Mesothelial cell of epicardium (in vitro differentiated cells): ENCODE measurements around the gene P2RX2. TPM values are rescaled to one million over a fixed set of nuclear protein-coding genes. Genes with fewer than 3 reads are reported as not detected.

ENCODE experiments used
- DNase-seq, 2 experiments: peaks; one replicate each; pipeline ENCODE4 v3.0.0; 2021; ENCODE audit warnings: low spot score in 2 of 2; ENCODE audit not compliant: unreplicated experiment in 2 of 2
- H3K27ac Mint-ChIP-seq: 2 replicates; pipeline ENCODE4 v1.8.0; 2021; ENCODE audit warnings: mixed read lengths
- H3K27me3 Mint-ChIP-seq: 2 replicates; pipeline ENCODE4 v1.8.0; 2021; ENCODE audit warnings: low read depth, mixed read lengths
- H3K36me3 Mint-ChIP-seq: 2 replicates; pipeline ENCODE4 v1.8.0; 2021; ENCODE audit warnings: mixed read lengths
- H3K4me1 Mint-ChIP-seq: 2 replicates; pipeline ENCODE4 v1.8.0; 2021; ENCODE audit warnings: mixed read lengths
- H3K4me3 Mint-ChIP-seq: 2 replicates; pipeline ENCODE4 v1.8.0; 2021; ENCODE audit warnings: mild to moderate bottlenecking, moderate library complexity, mixed read lengths
- H3K9me3 Mint-ChIP-seq: 2 replicates; pipeline ENCODE4 v1.8.0; 2021; ENCODE audit warnings: mixed read lengths
- total RNA-seq: library from RNA; stranded (reverse); gene quantifications from 3 replicates; pipeline ENCODE4 v1.2.1, GENCODE V29; 2021
- TF ChIP-seq, protein P1 (sequence below): fragments of 200-600 bp; sonication (generic); IDR thresholded peaks from one replicate; pipeline ENCODE4 v1.5.0; 2021; ENCODE audit warnings: antibody characterized with exemption; ENCODE audit not compliant: unreplicated experiment

Gene P2RX2
- total RNA-seq, 1 donor from 2014 or later = 7.3 TPM

- Mint-ChIP-seq H3K27ac (no peak overlapping the region), H3K4me1 (peaks cover 4% of the 10 kb centered on the region), H3K27me3 (peaks cover 38% of the 10 kb centered on the region), H3K4me3 (no peak overlapping the region), H3K9me3 (no peaks in the 10 kb centered on the region), H3K36me3 (peaks cover 22% of the 10 kb centered on the region)
- TF ChIP-seq, protein P1, sequence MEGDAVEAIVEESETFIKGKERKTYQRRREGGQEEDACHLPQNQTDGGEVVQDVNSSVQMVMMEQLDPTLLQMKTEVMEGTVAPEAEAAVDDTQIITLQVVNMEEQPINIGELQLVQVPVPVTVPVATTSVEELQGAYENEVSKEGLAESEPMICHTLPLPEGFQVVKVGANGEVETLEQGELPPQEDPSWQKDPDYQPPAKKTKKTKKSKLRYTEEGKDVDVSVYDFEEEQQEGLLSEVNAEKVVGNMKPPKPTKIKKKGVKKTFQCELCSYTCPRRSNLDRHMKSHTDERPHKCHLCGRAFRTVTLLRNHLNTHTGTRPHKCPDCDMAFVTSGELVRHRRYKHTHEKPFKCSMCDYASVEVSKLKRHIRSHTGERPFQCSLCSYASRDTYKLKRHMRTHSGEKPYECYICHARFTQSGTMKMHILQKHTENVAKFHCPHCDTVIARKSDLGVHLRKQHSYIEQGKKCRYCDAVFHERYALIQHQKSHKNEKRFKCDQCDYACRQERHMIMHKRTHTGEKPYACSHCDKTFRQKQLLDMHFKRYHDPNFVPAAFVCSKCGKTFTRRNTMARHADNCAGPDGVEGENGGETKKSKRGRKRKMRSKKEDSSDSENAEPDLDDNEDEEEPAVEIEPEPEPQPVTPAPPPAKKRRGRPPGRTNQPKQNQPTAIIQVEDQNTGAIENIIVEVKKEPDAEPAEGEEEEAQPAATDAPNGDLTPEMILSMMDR = no peak
- DNase-seq = no peak
Measured at GRCh38 chr12:132580701-132581292, 37.8 kb upstream of the P2RX2 start.

- Mint-ChIP-seq H3K4me1 (peaks cover 4% of the 10 kb centered on the region), H3K36me3 (peaks cover 22% of the 10 kb centered on the region), H3K27me3 (peaks cover 46% of the 10 kb centered on the region), H3K4me3 (no peak overlapping the region), H3K27ac (no peak overlapping the region), H3K9me3 (no peaks in the 10 kb centered on the region)
- no peak for DNase-seq
- TF ChIP-seq, protein P1 = no peak
Measured at GRCh38 chr12:132581348-132582057, 37.1 kb upstream of the P2RX2 start.

DNA sequence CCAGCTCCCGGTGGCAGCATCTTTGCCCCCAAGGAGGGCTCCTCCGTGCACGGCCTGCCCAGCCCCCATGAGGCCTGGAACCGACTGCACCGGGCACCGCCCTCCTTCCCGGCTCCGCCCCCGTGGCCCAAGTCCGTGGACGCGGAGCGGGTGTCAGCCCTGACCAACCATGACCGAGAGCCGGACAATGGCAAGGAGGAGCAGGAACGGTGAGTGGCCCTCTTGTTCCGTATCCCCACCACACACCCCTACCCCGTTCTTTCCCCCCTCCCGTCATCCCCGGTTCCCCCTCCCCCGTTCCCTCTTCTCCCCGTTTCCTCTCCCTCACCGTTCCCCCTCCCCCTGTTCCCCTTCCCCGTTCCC, 36.5 kb upstream of the P2RX2 start:
- Mint-ChIP-seq H3K4me3 (peak overlapping the region; percentile 28), H3K36me3 (peaks cover 22% of the 10 kb centered on the region), H3K27me3 (peaks cover 47% of the 10 kb centered on the region), H3K27ac (no peak overlapping the region), H3K9me3 (no peaks in the 10 kb centered on the region), H3K4me1 (peaks cover 4% of the 10 kb centered on the region)
- no peak for DNase-seq
- TF ChIP-seq, protein P1 = no peak

DNA sequence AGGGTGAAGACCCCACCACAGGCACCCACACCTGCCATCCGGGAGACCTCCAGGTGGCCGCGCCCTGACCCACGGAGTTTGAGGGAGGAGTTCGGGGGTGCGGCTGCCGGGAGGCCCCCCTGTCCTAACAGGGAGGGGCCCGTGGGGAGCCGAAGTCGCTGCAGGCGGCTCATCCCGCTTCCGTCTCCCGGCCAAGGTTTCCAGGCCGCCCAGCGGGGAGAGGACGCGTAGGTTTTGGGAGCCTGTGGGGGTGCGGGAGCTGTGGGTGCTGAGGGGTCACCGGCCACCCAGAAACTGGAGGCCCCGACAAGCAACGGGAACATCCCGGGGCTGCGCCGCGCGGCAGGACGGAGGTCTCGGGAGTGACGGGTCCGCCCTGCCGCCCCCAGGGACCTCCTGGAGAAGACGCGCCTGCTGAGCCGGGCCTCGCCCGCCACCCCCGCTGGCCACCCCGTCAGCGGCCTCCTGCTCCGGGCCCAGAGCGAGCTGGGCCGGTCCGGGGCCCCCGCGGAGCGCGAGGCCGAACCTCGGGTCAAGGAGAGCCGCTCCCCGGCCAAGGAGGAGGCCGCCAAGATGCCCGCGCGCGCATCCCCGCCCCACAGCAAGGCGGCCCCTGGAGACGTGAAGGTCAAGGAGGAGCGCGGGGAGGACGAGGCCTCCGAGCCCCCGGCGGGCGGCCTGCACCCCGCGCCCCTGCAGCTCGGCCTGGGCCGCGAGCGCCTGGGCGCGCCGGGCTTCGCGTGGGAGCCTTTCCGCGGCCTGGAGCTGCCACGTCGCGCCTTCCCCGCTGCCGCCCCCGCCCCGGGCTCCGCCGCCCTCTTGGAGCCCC, 35.8 kb upstream of the P2RX2 start:
- TF ChIP-seq, protein P1 = no peak
- Mint-ChIP-seq H3K4me1 (peaks cover 4% of the 10 kb centered on the region), H3K27ac (no peak overlapping the region), H3K9me3 (no peaks in the 10 kb centered on the region), H3K4me3 (peak overlapping the region; percentile 8), H3K27me3 (peaks cover 53% of the 10 kb centered on the region), H3K36me3 (peaks cover 21% of the 10 kb centered on the region)
- no peak for DNase-seq

DNA sequence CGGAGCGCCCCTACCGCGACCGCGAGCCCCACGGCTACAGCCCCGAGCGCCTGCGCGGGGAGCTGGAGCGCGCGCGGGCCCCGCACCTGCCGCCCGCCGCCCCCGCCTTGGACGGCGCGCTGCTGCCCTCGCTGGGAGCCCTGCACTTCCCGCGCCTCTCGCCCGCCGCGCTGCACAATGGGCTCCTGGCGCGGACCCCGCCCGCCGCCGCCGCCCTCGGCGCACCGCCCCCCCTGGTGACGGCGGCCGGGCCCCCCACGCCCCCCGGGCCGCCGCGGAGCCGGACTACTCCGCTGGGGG, 35.2 kb upstream of the P2RX2 start:
- peaks cover 56% of the 10 kb centered on the region for H3K27me3 Mint-ChIP-seq
- no peak overlapping the region for H3K27ac Mint-ChIP-seq
- no peak for DNase-seq
- H3K36me3 Mint-ChIP-seq = peaks cover 18% of the 10 kb centered on the region
- peaks cover 4% of the 10 kb centered on the region for H3K4me1 Mint-ChIP-seq
- no peaks in the 10 kb centered on the region for H3K9me3 Mint-ChIP-seq
- H3K4me3 Mint-ChIP-seq = no peak overlapping the region
- TF ChIP-seq, protein P1 = no peak
